ENCODE measurements around the gene INPP5F. TPM values are rescaled to one million over a fixed set of nuclear protein-coding genes. Genes with fewer than 3 reads are reported as not detected.

Gene INPP5F
- total and polyA plus RNA-seq, 2 of the 13 experiments (the other 11 are each of a cell fraction or from before 2014, with no cell fraction given), result 12.5 to 15.7 TPM

GRCh38 chr10:119762035-119762434 is 36.2 kb downstream of the INPP5F start (continued):
- TF ChIP-seq GABPB1 (CRISPR knock-in tag; IDR thresholded peaks at IDR 0.05) (no peak), ZNF17 (CRISPR knock-in tag; IDR thresholded peaks at IDR 0.05) (no peak), ZNF687 (CRISPR knock-in tag; IDR thresholded peaks at IDR 0.05) (no peak), NFRKB (IDR thresholded peaks at IDR 0.05) (no peak), ZBTB7A (CRISPR knock-in tag; IDR thresholded peaks at IDR 0.05) (no peak), AHR (CRISPR knock-in tag; IDR thresholded peaks at IDR 0.05) (no peak), NKX3-1 (CRISPR knock-in tag; IDR thresholded peaks at IDR 0.05) (no peak), PITX1 (CRISPR knock-in tag; IDR thresholded peaks at IDR 0.05) (peak; percentile 63), PCBP1 (IDR thresholded peaks at IDR 0.05; ENCODE audit: borderline replicate concordance, low read depth, low read length) (no peak), TAF1 (CRISPR knock-in tag; IDR thresholded peaks at IDR 0.05) (no peak), ZSCAN25 (CRISPR knock-in tag; IDR thresholded peaks at IDR 0.05) (no peak), CTCF (CRISPR knock-in tag; IDR thresholded peaks at IDR 0.05) (no peak), ZBTB20 (CRISPR knock-in tag; IDR thresholded peaks at IDR 0.05; ENCODE audit: borderline replicate concordance, low read depth) (no peak), MAFK (conservative IDR thresholded peaks at IDR 0.05 in 1 of 2, IDR thresholded peaks at IDR 0.05 in 1 of 2; ENCODE audit: low read length in 2 of 2) (no peak), ZKSCAN5 (CRISPR knock-in tag; IDR thresholded peaks at IDR 0.05) (no peak), CENPBD1 (CRISPR knock-in tag; IDR thresholded peaks at IDR 0.05; ENCODE audit: borderline replicate concordance, low read depth) (no peak), ZNF318 (CRISPR knock-in tag; IDR thresholded peaks at IDR 0.05) (no peak)
